ENCODE data around the gene NSUN7.
A peak's percentile ranks its signal among the peaks of the same experiment; 100 is the strongest.

The NSUN7 gene

DNA sequence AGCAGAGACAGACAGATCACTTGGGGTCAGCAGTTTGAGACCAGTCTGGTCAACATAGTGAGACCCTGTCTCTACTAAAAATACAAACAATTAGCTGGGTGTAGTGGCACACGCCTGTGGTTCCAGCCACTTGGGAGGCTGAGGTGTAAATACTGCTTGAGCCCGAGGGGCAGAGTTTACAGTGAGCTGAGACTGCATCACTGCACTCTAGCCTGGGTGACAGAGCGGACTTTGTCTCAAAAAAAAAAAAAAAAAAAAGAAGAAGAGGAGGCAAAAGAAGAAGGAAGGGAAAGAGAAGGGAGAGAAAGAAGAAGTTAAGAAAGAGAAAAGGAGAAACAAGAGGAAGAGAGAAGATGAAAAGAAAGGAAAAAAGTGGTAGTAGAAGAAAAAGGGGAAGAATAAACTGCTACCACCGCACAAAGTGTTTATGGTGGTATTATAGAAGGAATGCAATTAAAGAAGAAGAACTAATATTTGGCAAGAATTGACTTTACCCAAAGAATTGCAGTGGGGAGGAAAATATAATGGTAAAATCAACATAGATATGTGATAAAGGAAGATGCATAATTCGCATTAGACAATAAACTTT is 19.6 kb upstream of the NSUN7 start:
- TF ChIP-seq Cebpa-rat (IDR thresholded peaks at IDR 0.05), result no peak
- H3K27me3 ChIP-seq, result no peaks in the 10 kb centered on the region
- H3K9ac ChIP-seq, result peak overlapping the region in 5 of 11 experiments; percentile 21 to 88 (median 73); a peak in 8 of 22 replicates
- no peaks in the 10 kb centered on the region for H3K36me3 ChIP-seq
- peak overlapping the region in 7 of 11 experiments; percentile 36 to 97 (median 82); a peak in 13 of 22 replicates for H3K27ac ChIP-seq
- H3K4me2 ChIP-seq, result peak overlapping the region in 7 of 11 experiments; percentile 8 to 80 (median 66); a peak in 12 of 22 replicates
- peaks cover 11 to 98% (median 42%) of the 10 kb centered on the region in 10 experiments; a peak in 19 of 20 replicates for H3K4me1 ChIP-seq
- H3K9me3 ChIP-seq (replicated peaks in 1 of 11), result no peaks in the 10 kb centered on the region
- H4K20me1 ChIP-seq, result no peaks in the 10 kb centered on the region
- H3K4me3 ChIP-seq, result no peak overlapping the region

DNA sequence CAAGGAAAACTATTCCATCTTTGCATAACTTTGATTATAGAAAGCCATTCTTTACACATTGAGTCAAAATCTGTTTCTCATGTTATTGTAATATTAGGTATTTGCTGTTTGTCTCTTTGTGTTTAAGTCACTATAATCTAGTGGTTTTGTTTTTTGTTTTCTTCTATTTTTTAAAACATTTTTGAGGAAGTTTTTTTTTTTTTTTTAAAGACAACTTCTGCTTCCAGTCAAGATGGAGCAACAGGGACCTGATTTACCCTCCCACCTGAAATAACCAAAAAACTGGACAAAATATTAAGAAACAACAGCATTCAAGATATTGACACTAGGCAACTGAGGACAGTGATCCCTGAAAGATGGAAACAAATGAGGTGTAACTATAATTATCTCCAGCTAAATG is 18.4 kb upstream of the NSUN7 start:
- no peaks in the 10 kb centered on the region for H3K27me3 ChIP-seq
- peak overlapping the region in 10 of 11 experiments; percentile 10 to 80 (median 54); a peak in 19 of 22 replicates for H3K4me2 ChIP-seq
- no peak overlapping the region for H3K4me3 ChIP-seq
- no peaks in the 10 kb centered on the region for H3K9me3 ChIP-seq (replicated peaks in 1 of 11)
- no peaks in the 10 kb centered on the region for H4K20me1 ChIP-seq
- no peak for TF ChIP-seq Cebpa-rat (IDR thresholded peaks at IDR 0.05)
- H3K4me1 ChIP-seq, result peaks cover 11 to 99% (median 40%) of the 10 kb centered on the region in 10 experiments; a peak in 19 of 20 replicates
- no peaks in the 10 kb centered on the region for H3K36me3 ChIP-seq
- H3K9ac ChIP-seq, result peak overlapping the region in 5 of 11 experiments; percentile 45 to 88 (median 73); a peak in 10 of 22 replicates
- peak overlapping the region in 8 of 11 experiments; percentile 12 to 97 (median 78); a peak in 14 of 22 replicates for H3K27ac ChIP-seq

DNA sequence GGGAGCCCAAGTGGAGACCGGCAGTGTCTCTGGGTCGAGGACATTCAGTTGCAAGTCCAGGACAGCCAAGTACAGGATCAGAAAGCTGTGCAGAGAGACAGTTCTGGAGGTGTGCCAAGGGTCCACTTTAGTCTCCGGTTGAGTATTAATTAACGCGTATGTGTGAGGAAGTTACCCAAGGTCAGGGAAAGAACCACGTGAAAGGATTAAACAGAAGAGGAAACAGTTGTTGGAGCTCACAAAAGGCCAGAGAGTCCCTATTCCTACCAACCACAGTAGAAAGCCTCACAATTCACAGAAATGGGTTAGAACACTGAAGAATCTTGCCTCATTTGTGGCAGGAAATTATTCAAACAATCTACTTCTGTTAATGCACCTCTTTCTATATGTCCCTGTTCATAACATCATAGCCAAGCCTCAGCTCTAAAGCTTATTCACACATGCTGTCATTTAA is 17.9 kb upstream of the NSUN7 start:
- Histone ChIP-seq H3K27ac (peak overlapping the region in 8 of 11 experiments; percentile 12 to 97 (median 78); a peak in 14 of 22 replicates), H4K20me1 (no peaks in the 10 kb centered on the region)

DNA sequence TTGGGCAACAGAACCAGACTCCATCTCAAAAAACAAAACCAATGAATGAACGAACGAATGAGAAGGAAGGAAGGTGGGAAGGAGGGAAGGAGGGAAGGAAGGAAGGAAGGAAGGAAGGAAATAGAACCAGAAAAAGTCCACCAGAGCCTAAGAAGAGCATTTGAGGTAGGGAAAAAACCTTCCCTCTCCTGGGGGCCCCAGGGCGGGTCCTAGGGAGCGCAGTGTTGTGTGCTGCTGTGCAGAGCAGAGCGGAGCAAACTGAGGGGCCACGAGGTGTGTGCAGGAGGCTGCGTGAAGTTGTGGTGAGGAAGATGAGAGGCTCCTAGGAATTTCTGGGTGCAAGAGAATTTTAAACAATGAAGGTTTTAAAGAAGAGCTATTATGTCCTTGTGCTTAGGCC is 16.0 kb upstream of the NSUN7 start:
- Histone ChIP-seq H3K36me3 (no peaks in the 10 kb centered on the region), H3K27ac (peak overlapping the region in 5 of 11 experiments; percentile 15 to 97 (median 93); a peak in 8 of 22 replicates), H3K9me3 (replicated peaks in 1 of 11) (no peaks in the 10 kb centered on the region), H3K9ac (peak overlapping the region in 3 of 11 experiments; percentile 29 to 88 (median 79); a peak in 5 of 22 replicates), H3K4me2 (peak overlapping the region; percentile 17 to 80 (median 45); a peak in 17 of 22 replicates), H3K4me3 (no peak overlapping the region), H3K27me3 (no peaks in the 10 kb centered on the region), H4K20me1 (no peaks in the 10 kb centered on the region), H3K4me1 (peaks cover 11 to 80% (median 40%) of the 10 kb centered on the region in 10 experiments; a peak in 19 of 20 replicates)
- no peak for TF ChIP-seq Cebpa-rat (IDR thresholded peaks at IDR 0.05)

More for the DNA sequence above, 17.9 kb upstream of the NSUN7 start:
- Histone ChIP-seq H3K9me3 (replicated peaks in 1 of 11) (no peaks in the 10 kb centered on the region), H3K4me1 (peaks cover 11 to 99% (median 40%) of the 10 kb centered on the region in 10 experiments; a peak in 19 of 20 replicates), H3K4me3 (no peak overlapping the region), H3K27me3 (no peaks in the 10 kb centered on the region), H3K4me2 (peak overlapping the region in 10 of 11 experiments; percentile 10 to 80 (median 54); a peak in 19 of 22 replicates), H3K9ac (peak overlapping the region in 5 of 11 experiments; percentile 45 to 88 (median 73); a peak in 10 of 22 replicates), H3K36me3 (no peaks in the 10 kb centered on the region)
- TF ChIP-seq Cebpa-rat (IDR thresholded peaks at IDR 0.05), result peak in 1 of 11 experiments; percentile 30; a peak in 1 of 22 replicates

- Histone ChIP-seq H3K27ac (peak overlapping the region in 5 of 11 experiments; percentile 39 to 97 (median 93); a peak in 8 of 22 replicates), H3K9ac (peak overlapping the region in 4 of 11 experiments; percentile 29 to 88 (median 65); a peak in 5 of 22 replicates), H3K9me3 (replicated peaks in 1 of 11) (no peaks in the 10 kb centered on the region)
Observed at GRCh38 chr4:40734497-40734896, 15.3 kb upstream of the NSUN7 start.

GRCh38 chr4:40736910-40737309 is 12.8 kb upstream of the NSUN7 start:
- Histone ChIP-seq H3K4me3 (no peak overlapping the region), H3K9ac (no peak overlapping the region; a peak in 1 of 22 replicates), H4K20me1 (no peaks in the 10 kb centered on the region), H3K4me1 (peaks cover 7 to 50% (median 19%) of the 10 kb centered on the region in 10 experiments; a peak in 19 of 20 replicates), H3K9me3 (replicated peaks in 1 of 11) (no peaks in the 10 kb centered on the region), H3K27ac (no peak overlapping the region), H3K36me3 (no peaks in the 10 kb centered on the region), H3K27me3 (no peaks in the 10 kb centered on the region), H3K4me2 (0 out of 22 replicates have a peak overlapping the region, but pooled peaks of 1 of the 11 experiments have one; percentile 28)
- TF ChIP-seq Cebpa-rat (IDR thresholded peaks at IDR 0.05), result no peak

More at GRCh38 chr4:40734497-40734896, 15.3 kb upstream of the NSUN7 start:
- TF ChIP-seq Cebpa-rat (IDR thresholded peaks at IDR 0.05), result no peak
- no peaks in the 10 kb centered on the region for H3K36me3 ChIP-seq
- H3K4me2 ChIP-seq, result peak overlapping the region in 5 of 11 experiments; percentile 37 to 80 (median 71); a peak in 8 of 22 replicates
- H3K4me1 ChIP-seq, result peaks cover 11 to 73% (median 39%) of the 10 kb centered on the region in 10 experiments; a peak in 19 of 20 replicates
- H3K4me3 ChIP-seq, result no peak overlapping the region
- no peaks in the 10 kb centered on the region for H3K27me3 ChIP-seq
- no peaks in the 10 kb centered on the region for H4K20me1 ChIP-seq

DNA sequence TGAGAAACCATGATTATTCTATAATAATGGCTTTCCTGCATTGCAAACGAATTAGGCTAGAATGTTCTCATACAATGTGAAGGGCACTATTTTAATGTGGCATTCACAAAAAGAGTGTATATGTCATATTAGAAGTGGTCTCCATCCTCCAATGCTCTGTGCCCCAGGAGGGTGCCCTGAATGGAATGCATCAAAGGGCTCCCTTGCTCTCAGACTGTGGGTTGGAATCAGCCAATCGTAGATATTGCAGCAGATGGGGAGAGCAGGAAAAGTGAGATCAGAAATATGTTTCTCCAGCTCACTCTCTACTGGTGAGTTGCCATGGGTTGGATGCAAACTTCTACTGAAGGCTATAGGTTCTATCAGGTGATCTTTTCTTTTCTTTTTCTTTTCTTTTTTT is 11.9 kb upstream of the NSUN7 start:
- no peak overlapping the region for H3K27ac ChIP-seq
- H3K4me1 ChIP-seq, result peaks cover 5 to 40% (median 11%) of the 10 kb centered on the region in 10 experiments; a peak in 19 of 20 replicates
- TF ChIP-seq Cebpa-rat (IDR thresholded peaks at IDR 0.05), result no peak
- H3K4me3 ChIP-seq, result no peak overlapping the region
- H3K27me3 ChIP-seq, result no peaks in the 10 kb centered on the region
- no peaks in the 10 kb centered on the region for H4K20me1 ChIP-seq
- H3K9ac ChIP-seq, result no peak overlapping the region
- H3K36me3 ChIP-seq, result no peaks in the 10 kb centered on the region
- no peaks in the 10 kb centered on the region for H3K9me3 ChIP-seq (replicated peaks in 1 of 11)
- no peak overlapping the region for H3K4me2 ChIP-seq

DNA sequence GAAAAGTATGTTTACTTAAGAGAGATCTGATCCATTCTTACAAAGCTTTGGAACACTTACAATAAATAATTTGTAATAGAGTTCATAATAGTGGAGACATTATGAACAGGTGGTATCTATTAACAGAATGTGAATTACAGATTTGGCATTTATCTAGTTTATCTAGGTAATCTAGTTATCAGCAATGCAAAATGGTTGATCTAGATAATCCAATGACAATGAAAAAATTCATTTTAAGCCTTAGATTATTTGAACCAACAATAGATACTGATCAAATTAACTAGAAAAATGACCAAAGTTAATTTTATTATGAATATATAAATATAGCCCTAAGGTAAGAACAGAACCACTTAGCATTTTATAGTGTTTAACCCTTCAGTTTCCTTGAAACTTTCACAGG is 10.4 kb upstream of the NSUN7 start:
- TF ChIP-seq Cebpa-rat (IDR thresholded peaks at IDR 0.05), result no peak
- no peaks in the 10 kb centered on the region for H3K36me3 ChIP-seq

GRCh38 chr4:40744218-40744617 is 5.5 kb upstream of the NSUN7 start:
- Histone ChIP-seq H3K4me3 (no peak overlapping the region), H3K9ac (no peak overlapping the region), H3K9me3 (replicated peaks in 1 of 11) (peaks cover 0 to 6% (median 3%) of the 10 kb centered on the region in 11 experiments; a peak in 5 of 22 replicates), H3K27ac (no peak overlapping the region), H3K4me1 (peaks cover 0 to 6% (median 0%) of the 10 kb centered on the region in 10 experiments; a peak in 3 of 20 replicates), H3K27me3 (peaks cover 4 to 7% (median 6%) of the 10 kb centered on the region in 11 experiments; a peak in 20 of 22 replicates), H3K4me2 (0 out of 22 replicates have a peak overlapping the region, but pooled peaks of 1 of the 11 experiments have one; percentile 14), H4K20me1 (no peaks in the 10 kb centered on the region), H3K36me3 (no peaks in the 10 kb centered on the region)
- no peak for TF ChIP-seq Cebpa-rat (IDR thresholded peaks at IDR 0.05)

More for the DNA sequence above, 10.4 kb upstream of the NSUN7 start:
- no peaks in the 10 kb centered on the region for H3K9me3 ChIP-seq (replicated peaks in 1 of 11)
- no peak overlapping the region for H3K4me2 ChIP-seq
- H3K4me1 ChIP-seq, result peaks cover 0 to 30% (median 3%) of the 10 kb centered on the region in 10 experiments; a peak in 12 of 20 replicates
- H3K4me3 ChIP-seq, result no peak overlapping the region
- no peaks in the 10 kb centered on the region for H4K20me1 ChIP-seq
- no peak overlapping the region for H3K27ac ChIP-seq
- no peak overlapping the region for H3K9ac ChIP-seq
- no peaks in the 10 kb centered on the region for H3K27me3 ChIP-seq
